ENCODE measurements around the gene FTCD.
"Not testable (repeated sequence)": the region's sequence is repeated elsewhere in the genome, so short reads cannot be mapped to it uniquely, and the experiment has no call there.

Gene FTCD

DNA sequence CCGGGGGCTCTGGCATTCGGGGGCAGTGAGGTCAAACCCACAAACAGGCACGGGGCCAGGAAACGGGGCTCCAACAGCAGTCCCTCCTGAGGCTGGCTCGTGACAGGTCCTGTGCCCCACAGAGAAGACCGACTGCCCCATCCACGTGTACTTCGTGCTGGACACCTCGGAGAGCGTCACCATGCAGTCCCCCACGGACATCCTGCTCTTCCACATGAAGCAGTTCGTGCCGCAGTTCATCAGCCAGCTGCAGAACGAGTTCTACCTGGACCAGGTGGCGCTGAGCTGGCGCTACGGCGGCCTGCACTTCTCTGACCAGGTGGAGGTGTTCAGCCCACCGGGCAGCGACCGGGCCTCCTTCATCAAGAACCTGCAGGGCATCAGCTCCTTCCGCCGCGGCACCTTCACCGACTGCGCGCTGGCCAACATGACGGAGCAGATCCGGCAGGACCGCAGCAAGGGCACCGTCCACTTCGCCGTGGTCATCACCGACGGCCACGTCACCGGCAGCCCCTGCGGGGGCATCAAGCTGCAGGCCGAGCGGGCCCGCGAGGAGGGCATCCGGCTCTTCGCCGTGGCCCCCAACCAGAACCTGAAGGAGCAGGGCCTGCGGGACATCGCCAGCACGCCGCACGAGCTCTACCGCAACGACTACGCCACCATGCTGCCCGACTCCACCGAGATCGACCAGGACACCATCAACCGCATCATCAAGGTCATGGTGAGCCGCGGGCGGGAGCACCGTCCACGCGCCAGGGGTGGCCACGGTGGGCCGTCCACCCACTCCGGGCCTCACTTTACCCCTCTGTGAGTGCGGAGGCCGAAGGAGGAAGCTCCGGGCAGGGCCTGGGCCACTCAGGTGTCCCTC is 43.3 kb downstream of the FTCD start:
- DNase-seq (ENCODE audit: low spot score), result no peak

- DNase-seq (ENCODE audit: low spot score), result no peak
These were observed 44.2 kb downstream of the FTCD start for GRCh38 chr21:46111193-46111571.

- no peak for DNase-seq (ENCODE audit: low spot score)
These were observed 44.7 kb downstream of the FTCD start for GRCh38 chr21:46110499-46111192.

DNA sequence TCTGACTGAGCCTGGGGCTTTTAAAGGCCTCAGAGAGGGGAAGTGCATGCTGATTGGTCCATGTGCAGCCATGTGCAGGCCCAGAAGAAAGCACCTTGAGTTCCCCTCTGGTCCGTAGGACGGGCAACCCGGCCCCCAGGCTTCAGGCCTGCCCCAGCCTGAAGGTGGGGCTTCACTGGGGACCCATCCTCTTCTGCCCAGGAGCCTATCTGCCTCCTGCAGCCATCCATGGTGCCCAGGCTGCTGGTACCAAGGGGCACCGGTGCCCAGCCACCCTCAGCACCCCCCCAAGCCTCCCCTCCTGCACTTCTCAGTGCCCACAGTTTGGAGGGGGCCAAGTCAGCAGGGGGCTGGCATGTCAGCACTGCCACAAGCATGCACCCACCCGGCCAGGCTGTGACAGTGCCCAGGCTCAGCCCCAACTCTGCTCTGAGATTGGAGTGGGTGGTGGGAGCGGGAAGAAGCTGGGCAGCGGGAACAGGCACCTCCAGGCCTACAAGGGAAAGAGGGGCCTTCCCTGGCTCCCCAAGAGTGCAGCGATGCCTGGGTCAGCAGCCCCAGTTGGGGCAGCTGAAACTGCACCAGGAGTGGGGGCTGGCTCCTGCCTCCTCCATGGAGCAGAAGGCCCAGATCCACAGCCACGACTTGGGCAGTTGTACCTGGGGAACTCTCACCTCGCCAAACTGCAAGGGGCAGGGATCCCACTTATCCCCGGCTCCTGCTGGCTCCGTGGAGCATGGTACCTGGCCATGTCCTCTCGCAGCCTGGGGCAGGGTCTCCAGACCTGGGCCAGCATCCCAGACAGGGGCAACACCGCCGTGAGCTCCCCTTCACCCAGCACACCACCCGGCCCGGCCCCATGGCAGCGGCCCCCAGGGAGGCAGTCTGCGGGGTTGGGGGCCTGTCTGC is 45.8 kb downstream of the FTCD start:
- DNase-seq (ENCODE audit: low spot score), result no peak

DNA sequence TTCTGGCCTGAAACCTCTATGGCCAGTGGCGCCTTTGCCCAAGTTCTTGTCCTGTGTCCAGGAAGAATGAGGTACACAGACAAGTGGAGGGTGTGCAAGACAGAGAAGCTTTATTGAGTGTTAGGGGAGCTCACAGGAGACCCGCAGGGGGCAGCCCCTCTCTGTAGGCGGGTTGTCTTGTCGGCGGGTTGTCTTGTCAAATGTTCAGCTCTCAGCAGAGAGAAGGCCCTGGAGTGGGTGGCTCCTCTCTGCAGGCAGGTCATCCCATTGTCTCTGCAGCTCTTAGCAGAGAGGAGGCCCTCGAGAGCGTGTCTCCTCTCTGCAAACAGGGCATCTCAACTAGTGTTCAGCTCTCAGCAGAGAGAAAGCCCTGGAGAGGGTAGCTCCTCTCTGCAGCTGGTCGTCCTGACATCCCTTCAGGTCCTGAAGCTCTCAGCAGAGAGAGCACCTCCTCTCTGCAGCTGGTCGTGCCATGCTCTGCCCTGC is 46.5 kb downstream of the FTCD start:
- DNase-seq (ENCODE audit: low spot score), result no peak

DNA sequence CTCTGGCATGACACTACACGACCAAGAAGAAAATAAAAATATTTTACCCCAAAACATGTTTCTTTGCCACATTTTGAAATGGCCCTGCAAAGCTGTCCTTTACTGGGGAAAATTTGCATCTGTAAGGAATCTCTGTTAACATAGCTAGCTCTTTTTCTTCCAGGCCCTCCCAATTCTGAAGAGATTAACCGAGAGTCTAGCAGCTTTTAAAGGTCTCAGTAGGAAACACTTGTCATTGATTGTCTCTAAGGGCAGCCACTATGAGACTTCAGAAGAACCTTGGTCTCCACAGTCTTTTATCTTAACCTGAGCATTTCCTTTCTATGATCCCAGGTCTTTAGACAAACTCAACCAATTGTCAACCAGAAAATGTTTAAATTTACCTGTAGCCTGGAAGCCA is 48.0 kb downstream of the FTCD start:
- DNase-seq (ENCODE audit: low spot score), result not testable (repeated sequence)

DNA sequence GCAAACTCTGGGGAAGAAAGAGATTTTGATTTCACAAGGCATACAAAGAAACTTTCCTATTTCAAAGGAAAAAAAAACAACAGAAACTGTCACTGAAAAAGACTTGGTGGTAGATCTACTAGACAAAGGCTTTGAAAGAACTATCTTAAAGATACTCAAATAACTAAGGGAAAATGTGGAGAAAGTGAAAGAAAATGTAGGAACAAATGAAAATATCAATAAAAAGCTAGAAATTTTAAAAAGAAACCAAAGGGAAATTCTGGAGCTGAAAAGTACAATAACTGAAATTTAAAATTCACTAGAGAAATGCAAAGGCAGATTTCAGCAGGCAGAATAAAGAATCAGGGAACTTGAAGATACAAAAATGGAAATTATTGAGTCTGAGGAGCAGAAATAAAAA is 51.3 kb downstream of the FTCD start:
- no peak for DNase-seq (ENCODE audit: low spot score)

- DNase-seq (ENCODE audit: low spot score), result no peak
These were observed 54.5 kb downstream of the FTCD start for GRCh38 chr21:46100906-46101305.

GRCh38 chr21:46100426-46100825 is 55.0 kb downstream of the FTCD start:
- no peak for DNase-seq (ENCODE audit: low spot score)

- DNase-seq (ENCODE audit: low spot score), result no peak
These were observed 55.4 kb downstream of the FTCD start for GRCh38 chr21:46100020-46100419.

- DNase-seq (ENCODE audit: low spot score), result no peak
These were observed 55.9 kb downstream of the FTCD start for GRCh38 chr21:46099476-46099875.

GRCh38 chr21:46098303-46099141 is 56.9 kb downstream of the FTCD start:
- DNase-seq (ENCODE audit: low spot score), result no peak

DNA sequence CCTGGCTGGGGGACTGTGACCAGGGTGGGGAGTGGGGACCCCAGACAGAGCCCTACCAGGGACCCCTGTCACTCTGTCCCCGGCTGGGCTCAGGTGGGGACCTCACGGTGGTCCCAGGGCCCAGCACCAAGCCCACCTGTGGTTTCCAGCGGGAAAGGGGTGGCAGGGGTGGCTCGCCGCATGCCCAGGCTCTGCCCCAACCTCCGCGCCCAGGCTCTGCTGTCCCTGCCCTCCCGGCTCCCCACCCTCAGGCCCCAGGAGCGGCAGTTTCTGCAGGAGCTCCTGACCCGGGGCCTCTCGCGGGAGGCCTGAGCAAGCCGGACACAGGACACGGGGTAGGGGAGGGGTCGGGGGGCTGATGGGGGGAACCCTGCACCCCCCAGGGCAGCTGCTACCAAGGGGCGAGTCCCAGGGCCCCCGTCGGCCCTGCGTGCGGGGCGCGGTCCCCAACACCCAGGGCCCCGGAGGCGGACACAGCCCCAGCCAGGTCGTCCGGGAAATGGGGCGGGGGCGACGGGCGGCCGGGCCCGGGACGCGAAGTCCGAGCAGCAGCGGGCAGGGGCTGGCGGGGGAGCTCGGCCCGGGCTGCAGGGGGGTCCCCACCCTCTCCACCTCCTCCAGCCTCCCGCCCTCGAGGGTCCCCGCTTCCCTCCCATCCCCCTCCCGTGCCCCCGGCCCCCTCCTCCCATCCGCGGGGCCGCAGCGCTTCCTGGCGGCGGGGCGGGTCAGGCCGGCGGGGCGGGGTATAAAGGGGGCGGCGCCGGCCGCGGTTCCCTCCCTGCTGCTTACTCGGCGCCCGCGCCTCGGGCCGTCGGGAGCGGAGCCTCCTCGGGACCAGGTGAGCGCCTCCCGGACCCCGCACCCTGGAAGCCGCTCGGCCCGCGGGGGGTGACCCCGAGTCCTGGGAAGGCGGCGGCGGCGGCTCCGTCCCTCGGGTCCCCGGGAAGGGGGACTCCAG is 57.8 kb downstream of the FTCD start, which contains the start of gene COL6A2:
Gene COL6A2 (plus strand): TSS at position 777 of the 958 bp plus-strand sequence.
- no peak for DNase-seq (ENCODE audit: low spot score)

DNA sequence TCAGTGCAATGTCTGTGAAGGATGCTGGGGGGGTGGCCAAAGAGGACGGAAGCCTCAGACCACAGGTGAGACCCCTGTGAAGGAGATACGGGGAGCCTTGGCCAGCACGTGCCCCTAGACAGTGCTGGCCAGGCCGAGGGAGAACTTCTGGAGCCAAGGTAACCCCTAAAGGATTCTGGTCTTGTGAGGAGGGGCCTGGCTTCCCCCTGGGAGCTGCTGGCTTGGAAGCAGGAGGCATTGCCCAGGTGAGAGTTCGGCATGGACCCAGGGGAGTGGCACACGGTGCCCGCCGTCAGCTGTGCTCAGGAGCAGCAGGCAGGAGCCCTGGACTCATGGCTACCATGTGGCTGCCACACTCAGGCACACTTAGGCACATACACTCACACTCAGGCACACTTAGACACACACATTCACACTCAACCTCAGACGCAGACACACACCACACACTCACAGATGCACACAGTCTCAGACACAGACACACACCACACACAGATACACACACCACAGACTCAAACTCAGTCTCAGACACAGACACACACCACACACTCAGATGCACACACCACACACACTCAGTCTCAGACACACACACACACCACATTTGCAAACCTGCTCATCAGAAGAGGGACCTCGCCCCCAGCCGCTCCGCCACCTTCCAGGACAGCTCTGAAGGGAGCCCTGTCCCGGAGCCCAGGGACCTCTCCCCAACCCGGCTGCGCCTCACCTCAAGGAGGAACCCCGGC is 58.6 kb downstream of the FTCD start:
- DNase-seq (ENCODE audit: low spot score), result no peak

DNA sequence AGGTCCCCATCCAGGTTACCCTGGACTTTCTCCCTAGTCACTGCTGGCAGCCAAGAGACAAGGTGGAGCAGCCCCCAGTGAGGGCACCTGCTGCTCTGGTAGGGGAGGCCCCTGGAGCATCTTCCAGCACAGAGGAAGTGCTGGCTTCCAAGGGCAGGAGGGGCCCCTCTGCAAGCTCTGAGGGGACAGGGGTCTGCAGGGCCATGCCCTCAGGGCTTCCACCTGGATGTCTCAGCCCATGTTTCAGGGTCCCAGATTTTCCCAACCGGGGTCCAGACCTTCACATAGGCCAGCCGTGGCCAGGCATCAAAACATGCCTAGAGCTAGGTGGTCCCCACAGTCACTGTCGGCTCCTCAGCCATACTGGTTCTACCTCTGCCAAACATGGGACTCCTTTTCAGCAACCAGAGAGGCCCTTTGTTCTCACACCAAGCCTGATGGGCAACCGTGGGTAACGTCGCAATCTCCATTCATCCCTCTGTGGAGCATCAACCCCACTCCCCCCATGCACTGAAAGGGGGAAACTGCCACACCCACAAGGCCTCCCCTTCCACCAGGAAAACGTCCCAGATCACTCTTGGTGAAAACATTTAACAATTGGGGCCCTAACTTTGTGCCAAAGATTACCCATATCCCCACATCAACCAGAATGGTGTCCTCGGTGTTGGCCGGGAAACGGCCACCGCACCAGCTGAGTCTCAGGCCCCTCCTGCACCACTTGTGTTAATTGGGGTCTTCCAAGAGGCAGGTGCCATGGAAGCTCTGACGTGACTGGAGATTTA is 59.4 kb downstream of the FTCD start:
- no peak for DNase-seq (ENCODE audit: low spot score)

DNA sequence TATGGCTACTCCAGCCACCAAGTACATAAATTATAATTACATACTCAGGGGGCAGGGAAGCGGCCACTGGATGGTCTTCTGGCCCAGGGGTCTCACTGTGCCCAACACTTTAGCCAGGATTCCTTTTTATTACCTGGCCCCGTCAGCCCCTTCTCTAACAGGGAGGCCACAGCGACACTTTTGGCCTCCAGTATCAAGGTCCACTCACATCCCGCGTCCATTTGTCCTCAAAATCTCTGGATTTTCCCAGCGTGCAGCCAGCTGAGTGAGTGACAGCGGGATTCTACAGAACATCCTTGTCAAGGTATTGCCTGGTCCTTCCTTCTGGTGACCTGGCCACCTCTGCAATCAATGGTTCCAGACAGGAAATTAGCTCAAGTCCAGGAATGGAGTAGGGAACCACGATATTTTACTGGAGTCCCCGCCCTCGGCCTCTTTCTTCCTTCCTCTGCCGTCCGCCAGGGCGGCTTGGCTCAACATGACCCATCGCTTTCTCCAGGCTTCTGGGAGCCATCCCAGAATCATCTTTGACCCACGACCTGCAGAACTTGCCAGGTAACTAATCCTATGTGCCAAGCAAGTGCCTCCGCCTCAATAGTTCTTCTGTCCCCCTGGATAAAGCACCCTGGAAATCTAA is 60.2 kb downstream of the FTCD start:
- no peak for DNase-seq (ENCODE audit: low spot score)

DNA sequence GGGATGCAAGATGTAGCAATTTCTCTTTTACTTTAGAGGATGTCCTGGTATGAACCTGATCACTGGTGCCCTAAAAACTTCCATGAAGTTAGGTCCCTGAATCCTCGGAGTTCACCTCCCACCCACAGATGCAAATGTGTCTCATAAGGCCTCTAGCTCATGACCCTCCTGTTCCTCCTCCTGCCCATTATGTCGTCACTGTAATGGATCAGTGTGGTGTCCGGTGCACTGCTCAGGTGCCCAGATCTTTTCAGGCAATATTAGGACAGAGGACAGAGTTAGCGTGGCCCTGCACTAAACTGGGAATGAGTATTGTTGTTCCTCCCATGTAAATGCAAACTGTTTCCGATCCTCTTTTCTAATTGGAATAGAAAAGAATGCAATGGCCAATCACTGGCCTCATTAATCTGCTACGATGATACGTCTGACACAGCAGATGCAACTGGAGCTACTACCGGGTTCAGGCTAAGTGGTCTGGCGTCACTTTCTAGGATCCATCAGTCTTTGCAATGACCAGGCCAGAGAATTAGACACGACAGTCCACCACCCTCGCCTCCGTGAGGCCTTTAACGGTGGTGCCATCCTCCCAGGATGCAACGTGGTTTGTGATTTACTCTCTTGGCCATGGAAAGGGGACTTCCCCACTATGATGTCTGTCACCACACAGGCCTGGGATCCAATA is 60.8 kb downstream of the FTCD start:
- DNase-seq (ENCODE audit: low spot score), result no peak

Data from SK-N-DZ (cell line).